IMR-90 (cell line): ENCODE measurements around the gene KLHL29. TPM values are rescaled to one million over a fixed set of nuclear protein-coding genes. Genes with fewer than 3 reads are reported as not detected.

Source experiments
- ATAC-seq: fragments of 200-7000 bp; cut with Tn5 transposase; 2 replicates; pipeline ENCODE4 v1.9.1; 2020; ENCODE audit warnings: low read depth, mild to moderate bottlenecking, moderate library complexity
- BruUV-seq: library from RNA; stranded (reverse); fragments of 400-500 nt; replicated peaks from 2 replicates; lab custom pipeline; 2021; lab: Mats Ljungman, UMichigan
- CTCF ChIA-PET: fragments of 300-600 bp; formaldehyde crosslinking; extraction: SDS; loops from one replicate; lab custom pipeline; 2021; ENCODE audit warnings: antibody characterized with exemption; lab: Yijun Ruan, JAX
- POLR2A ChIA-PET: fragments of 300-600 bp; sonication (Branson Sonifier 250); formaldehyde crosslinking; loops from one replicate; lab custom pipeline; 2022; ENCODE audit warnings: antibody characterized with exemption; ENCODE audit not compliant: unreplicated experiment; lab: Charles Lee
- DNase-seq: peaks from one replicate; pipeline ENCODE4 v3.0.0; 2013
- H2AFZ ChIP-seq: replicated peaks from 2 replicates; pipeline ENCODE3; 2013; ENCODE audit warnings: low read length, mild to moderate bottlenecking; ENCODE audit not compliant: poor library complexity
- H2AK5ac ChIP-seq: 2 replicates; pipeline ENCODE4 v1.6.1; 2013; ENCODE audit warnings: low read depth, low read length, inconsistent platforms
- H2AK9ac ChIP-seq: replicated peaks from 2 replicates; pipeline ENCODE3; 2013; ENCODE audit warnings: mild to moderate bottlenecking, low read depth, low read length, moderate library complexity; ENCODE audit not compliant: poor library complexity
- H2BK120ac ChIP-seq: 2 replicates; pipeline ENCODE4 v1.6.1; 2013; ENCODE audit warnings: low read depth, low read length, inconsistent platforms
- H2BK15ac ChIP-seq: 3 replicates; pipeline ENCODE4 v1.6.1; 2013; ENCODE audit warnings: low read depth, low read length, inconsistent platforms
- H2BK20ac ChIP-seq: 2 replicates; pipeline ENCODE4 v1.6.1; 2013; ENCODE audit warnings: low read depth, mild to moderate bottlenecking, inconsistent platforms, low read length, moderate library complexity
- H2BK5ac ChIP-seq: 2 replicates; pipeline ENCODE4 v1.6.1; 2013; ENCODE audit warnings: mild to moderate bottlenecking, low read depth, low read length, inconsistent platforms; ENCODE audit not compliant: poor library complexity, severe bottlenecking
- H3K14ac ChIP-seq: replicated peaks from 2 replicates; pipeline ENCODE4 v1.6.1; 2013; ENCODE audit warnings: low read depth, low read length, inconsistent platforms
- H3K18ac ChIP-seq: 2 replicates; pipeline ENCODE4 v1.6.1; 2013; ENCODE audit warnings: low read depth, low read length, control low read depth
- H3K23ac ChIP-seq: 2 replicates; pipeline ENCODE4 v1.6.1; 2013; ENCODE audit warnings: low read depth, low read length, inconsistent platforms
- H3K27ac ChIP-seq: 2 replicates; pipeline ENCODE4 v1.5.1; 2013; ENCODE audit warnings: mild to moderate bottlenecking, control low read depth, low read length; ENCODE audit not compliant: insufficient read depth
- H3K27me3 ChIP-seq: 2 replicates; pipeline ENCODE4 v1.6.1; 2013; ENCODE audit warnings: low read length; ENCODE audit not compliant: control insufficient read depth, insufficient read depth
- H3K36me3 ChIP-seq: 2 replicates; pipeline ENCODE4 v1.6.1; 2013; ENCODE audit warnings: low read length, mixed read lengths; ENCODE audit not compliant: control insufficient read depth, insufficient read depth
- H3K4ac ChIP-seq: 2 replicates; pipeline ENCODE4 v1.6.1; 2013; ENCODE audit warnings: low read depth, low read length, inconsistent platforms
- H3K4me1 ChIP-seq: 2 replicates; pipeline ENCODE4 v1.6.1; 2013; ENCODE audit warnings: low read length, mixed read lengths; ENCODE audit not compliant: control insufficient read depth, insufficient read depth
- H3K4me2 ChIP-seq: 2 replicates; pipeline ENCODE4 v1.6.1; 2013; ENCODE audit warnings: low read depth, mild to moderate bottlenecking, control low read depth, low read length, moderate library complexity
- H3K4me3 ChIP-seq: 2 replicates; pipeline ENCODE4 v1.5.1; 2013; ENCODE audit warnings: low read depth, mild to moderate bottlenecking, control low read depth, low read length, moderate library complexity; ENCODE audit not compliant: insufficient read depth
- H3K56ac ChIP-seq: 2 replicates; pipeline ENCODE4 v1.6.1; 2013; ENCODE audit warnings: low read length, inconsistent platforms; ENCODE audit not compliant: insufficient read depth; ENCODE audit errors: extremely low read depth
- H3K79me1 ChIP-seq, 2 experiments: 2 replicates each; pipeline ENCODE4 v1.6.1; 2013; ENCODE audit warnings: low read length in 2 of 2, inconsistent platforms in 1 of 2, low read depth in 1 of 2
- H3K9ac ChIP-seq: 2 replicates; pipeline ENCODE4 v1.6.1; 2013; ENCODE audit warnings: low read depth, low read length, control low read depth
- H3K9me1 ChIP-seq: 2 replicates; pipeline ENCODE4 v1.6.1; 2013; ENCODE audit warnings: low read length, inconsistent platforms; ENCODE audit not compliant: insufficient read depth
- H3K9me3 ChIP-seq: 2 replicates; pipeline ENCODE4 v1.6.1; 2013; ENCODE audit warnings: low read length; ENCODE audit not compliant: control insufficient read depth, insufficient read depth
- H4K20me1 ChIP-seq: 2 replicates; pipeline ENCODE4 v1.6.1; 2013; ENCODE audit warnings: low read length, inconsistent platforms; ENCODE audit not compliant: insufficient read depth
- H4K5ac ChIP-seq: 2 replicates; pipeline ENCODE4 v1.6.1; 2013; ENCODE audit warnings: mild to moderate bottlenecking, low read depth, low read length, control low read depth
- H4K8ac ChIP-seq, 2 experiments: 2 replicates each; pipeline ENCODE4 v1.6.1; 2013; ENCODE audit warnings: low read depth in 2 of 2, low read length in 2 of 2, control low read depth in 1 of 2, inconsistent platforms in 1 of 2
- H4K91ac ChIP-seq: 2 replicates; pipeline ENCODE4 v1.6.1; 2013; ENCODE audit warnings: low read depth, low read length, inconsistent platforms; ENCODE audit not compliant: insufficient read depth
- MAFK ChIP-seq: IDR thresholded peaks from 2 replicates; pipeline ENCODE4 v1.6.1; 2012; ENCODE audit warnings: low read depth, low read length, improper control_type of control experiment
- MAZ ChIP-seq: IDR thresholded peaks from 2 replicates; pipeline ENCODE4 v1.6.1; 2012; ENCODE audit warnings: low read depth, mild to moderate bottlenecking, low read length, improper control_type of control experiment, moderate library complexity, borderline replicate concordance
- MXI1 ChIP-seq: IDR thresholded peaks from 2 replicates; pipeline ENCODE4 v1.6.1; 2012; ENCODE audit warnings: low read depth, mild to moderate bottlenecking, low read length, moderate library complexity, borderline replicate concordance
- RAD21 ChIP-seq: IDR thresholded peaks from 2 replicates; pipeline ENCODE4 v1.6.1; 2012; ENCODE audit warnings: low read length, improper control_type of control experiment
- SMC3 ChIP-seq: fragments of 150-350 bp; IDR thresholded peaks from 2 replicates; pipeline ENCODE4 v1.6.1; 2016; ENCODE audit warnings: low read depth, mild to moderate bottlenecking, antibody characterized with exemption, low read length, moderate library complexity
- WGBS, 2 experiments: methylation state at CpG; one replicate each; pipeline versions ENCODE4 v1.1.5 to v1.1.7; 2013; ENCODE audit warnings: missing lambda C conversion rate in 2 of 2; ENCODE audit not compliant: insufficient read length in 1 of 2; ENCODE audit errors: extremely low coverage in 2 of 2; 5-methylcytosine and 5-hydroxymethylcytosine counted together
- dilution Hi-C: fragments of 300-500 bp; cut with HindIII; formaldehyde crosslinking; loops from one replicate; pipeline ENCODE4 v1.14.3; 2018; ENCODE audit warnings: low sequenced_read_pairs; ENCODE audit not compliant: unreplicated experiment
- in situ Hi-C: fragments of 300-500 bp; cut with MboI; formaldehyde crosslinking; loops from 3 replicates; pipeline ENCODE4 v1.14.3; 2019; ENCODE audit warnings: low sequenced_read_pairs, inconsistent platforms, mixed read lengths
- intact Hi-C: fragments of 100-400 bp; cut with micrococcal nuclease; formaldehyde crosslinking; loops from 2 replicates; pipeline ENCODE4 v1.10.0; 2022
- polyA plus RNA-seq, 3 experiments: library from polyadenylated mRNA; depleted of rRNA; stranded (reverse); fragments of >200 nt; gene quantifications; 2 replicates each; pipeline ENCODE4 v1.2.3, GENCODE V29; 2012; ENCODE audit warnings: low replicate concordance in 1 of 3
- total RNA-seq: library from RNA; depleted of rRNA; stranded (reverse); fragments of >200 nt; gene quantifications from 2 replicates; pipeline ENCODE4 v1.2.3, GENCODE V29; 2012
- TF ChIP-seq, protein P1 (sequence below): fragments of 150-350 bp; IDR thresholded peaks from 2 replicates; pipeline ENCODE4 v1.6.1; 2016; ENCODE audit warnings: low read depth, mild to moderate bottlenecking, low read length, moderate library complexity, borderline replicate concordance
- TF ChIP-seq, protein P2 (sequence below): fragments of 150-350 bp; IDR thresholded peaks from 2 replicates; pipeline ENCODE4 v1.6.1; 2017; ENCODE audit warnings: mild to moderate bottlenecking, antibody characterized with exemption, low read length, low read depth

Gene KLHL29
- total and polyA plus RNA-seq, 2 of the 4 experiments (the other 2 are of a cell fraction), result 2.0 to 8.0 TPM

DNA sequence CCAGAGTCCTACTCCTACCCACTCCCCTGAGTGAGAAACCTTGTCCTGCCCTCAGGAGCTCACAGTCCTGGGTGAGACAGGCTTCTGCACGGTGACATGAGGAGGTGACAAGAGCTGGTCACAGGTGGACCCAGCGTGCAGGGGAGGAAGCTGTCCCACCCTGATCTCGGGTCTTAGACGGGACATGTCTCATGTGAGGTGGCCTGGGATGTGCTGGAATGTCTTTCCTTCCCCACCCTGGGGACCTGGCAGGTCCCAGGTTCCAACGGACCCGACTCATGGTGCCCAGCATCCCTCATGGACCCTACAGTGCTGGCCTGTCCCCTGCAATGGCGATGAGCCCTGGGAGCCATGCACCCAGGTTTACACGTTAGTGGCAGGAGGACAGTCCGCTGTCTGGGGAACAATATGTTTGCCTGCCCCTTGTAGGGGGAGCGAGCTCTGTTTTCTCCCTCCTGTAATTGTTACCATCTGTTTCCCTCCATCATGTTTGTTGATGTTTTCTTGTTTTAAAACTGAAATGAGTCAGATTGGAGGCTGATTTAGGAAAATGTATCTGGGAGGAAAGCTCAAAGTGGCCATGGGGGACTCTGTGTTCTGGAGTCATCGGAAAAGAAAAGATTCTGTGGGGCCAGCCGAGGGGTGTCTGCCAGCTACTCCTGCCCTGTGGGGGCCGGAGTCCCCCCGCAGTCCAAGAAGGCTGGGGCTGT lies 238.1 kb downstream of the KLHL29 start:
- Histone ChIP-seq H2AFZ (no peak overlapping the region), H3K36me3 (no peaks in the 10 kb centered on the region), H4K20me1 (peaks cover 3% of the 10 kb centered on the region; the same call in 1 of the 2 replicates), H3K23ac (no peak overlapping the region), H2BK5ac (no peak overlapping the region), H4K91ac (no peak overlapping the region), H3K4me3 (no peak overlapping the region), H3K4me1 (peaks cover 8% of the 10 kb centered on the region; the same call in 1 of the 2 replicates), H4K5ac (no peak overlapping the region), H3K4me2 (no peak overlapping the region), H3K4ac (no peak overlapping the region), H2AK5ac (no peak overlapping the region), H4K8ac (no peak overlapping the region), H2AK9ac (no peak overlapping the region), H3K9me1 (peaks cover 2% of the 10 kb centered on the region; the same call in 1 of the 2 replicates), H2BK20ac (no peak overlapping the region), H3K27me3 (no peaks in the 10 kb centered on the region), H3K9me3 (0 out of 2 replicates have a peak, but pooled peaks cover 2% of the 10 kb centered on the region), H3K56ac (no peak overlapping the region), H3K9ac (no peak overlapping the region), H3K18ac (no peak overlapping the region), H3K27ac (no peak overlapping the region), H3K79me1 (0 out of 4 replicates have a peak, but pooled peaks cover 0 to 4% of the 10 kb centered on the region in 2 experiments), H2BK15ac (no peak overlapping the region), H2BK120ac (no peak overlapping the region), H3K14ac (no peak overlapping the region)
- in situ Hi-C loops (no loop called here), dilution Hi-C loops (no loop called here), intact Hi-C loops (no loop called here)
- CTCF ChIA-PET, result no interaction called here
- TF ChIP-seq, protein P1, sequence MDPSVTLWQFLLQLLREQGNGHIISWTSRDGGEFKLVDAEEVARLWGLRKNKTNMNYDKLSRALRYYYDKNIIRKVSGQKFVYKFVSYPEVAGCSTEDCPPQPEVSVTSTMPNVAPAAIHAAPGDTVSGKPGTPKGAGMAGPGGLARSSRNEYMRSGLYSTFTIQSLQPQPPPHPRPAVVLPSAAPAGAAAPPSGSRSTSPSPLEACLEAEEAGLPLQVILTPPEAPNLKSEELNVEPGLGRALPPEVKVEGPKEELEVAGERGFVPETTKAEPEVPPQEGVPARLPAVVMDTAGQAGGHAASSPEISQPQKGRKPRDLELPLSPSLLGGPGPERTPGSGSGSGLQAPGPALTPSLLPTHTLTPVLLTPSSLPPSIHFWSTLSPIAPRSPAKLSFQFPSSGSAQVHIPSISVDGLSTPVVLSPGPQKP, result no peak
- TF ChIP-seq RAD21 (no peak), MAFK (no peak), MXI1 (no peak), MAZ (no peak), SMC3 (no peak)
- TF ChIP-seq, protein P2, sequence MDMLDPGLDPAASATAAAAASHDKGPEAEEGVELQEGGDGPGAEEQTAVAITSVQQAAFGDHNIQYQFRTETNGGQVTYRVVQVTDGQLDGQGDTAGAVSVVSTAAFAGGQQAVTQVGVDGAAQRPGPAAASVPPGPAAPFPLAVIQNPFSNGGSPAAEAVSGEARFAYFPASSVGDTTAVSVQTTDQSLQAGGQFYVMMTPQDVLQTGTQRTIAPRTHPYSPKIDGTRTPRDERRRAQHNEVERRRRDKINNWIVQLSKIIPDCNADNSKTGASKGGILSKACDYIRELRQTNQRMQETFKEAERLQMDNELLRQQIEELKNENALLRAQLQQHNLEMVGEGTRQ, result no peak
- POLR2A ChIA-PET, result no interaction called here
- WGBS, 2 experiments, result 100% methylated on average over 3 of the region's 14 CpGs; no CpG with 5 or more reads in 1 of the 2 experiments
- no TSS peak for BruUV-seq
- DNase-seq (no peak), ATAC-seq (no peak)
